Measurements from ENCODE around the gene ASTN1. TPM values are rescaled to one million over a fixed set of nuclear protein-coding genes. Genes with fewer than 3 reads are reported as not detected.

ASTN1 gene
- total and polyA plus RNA-seq, 2 of the 4 experiments (the other 2 are of a cell fraction): under 0.01 to 0.07 TPM

DNA sequence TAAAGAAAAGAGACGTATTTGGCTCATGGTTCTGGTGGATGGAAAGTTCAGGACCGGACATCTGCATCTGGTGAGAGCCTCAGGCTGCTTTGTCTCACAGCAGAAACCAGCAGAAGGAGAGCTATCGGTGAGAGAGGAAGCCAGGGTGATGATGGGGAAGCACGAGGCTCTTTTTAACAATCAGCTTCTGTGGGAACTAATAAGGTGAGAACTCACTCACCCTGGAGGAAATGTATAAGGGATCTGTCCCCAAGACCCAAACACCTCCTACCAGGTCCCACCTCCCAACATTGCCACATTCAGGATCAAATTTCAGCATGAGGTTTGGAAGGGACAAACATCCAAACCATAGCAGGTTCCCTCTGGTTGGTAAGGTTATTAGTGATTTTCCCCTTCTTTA, 32.8 kb downstream of the ASTN1 start:
- dilution Hi-C loops (cut with HindIII; ENCODE audit: low sequenced_read_pairs, unreplicated experiment): no loop called here
- no peak overlapping the region for H4K8ac ChIP-seq (ENCODE audit: low read depth in 2 of 2, low read length in 2 of 2)
- H3K9me1 ChIP-seq (ENCODE audit: insufficient read depth, low read length): no peaks in the 10 kb centered on the region
- H4K20me1 ChIP-seq (ENCODE audit: insufficient read depth, low read length): no peaks in the 10 kb centered on the region
- WGBS, 2 experiments (ENCODE audit: extremely low coverage in 2 of 2, insufficient read length in 1 of 2): 33% methylated on average over 1 of the region's 4 CpGs; no CpG with 5 or more reads in 1 of the 2 experiments
- no peaks in the 10 kb centered on the region for H3K27me3 ChIP-seq (ENCODE audit: control insufficient read depth, insufficient read depth, low read length)
- intact Hi-C loops (cut with micrococcal nuclease): no loop called here
- no peak overlapping the region for H3K4me2 ChIP-seq (ENCODE audit: low read depth, low read length)
- no peaks in the 10 kb centered on the region for H3K79me1 ChIP-seq (ENCODE audit: low read depth in 1 of 2, low read length in 2 of 2)
- no peaks in the 10 kb centered on the region for H3K9me3 ChIP-seq (ENCODE audit: control insufficient read depth, insufficient read depth, low read length)
- in situ Hi-C loops (cut with MboI; ENCODE audit: low sequenced_read_pairs): no loop called here
- H3K4ac ChIP-seq (ENCODE audit: low read depth, low read length): no peak overlapping the region
- no TSS peak for BruUV-seq (replicated peaks)
- no peaks in the 10 kb centered on the region for H3K4me1 ChIP-seq (ENCODE audit: control insufficient read depth, insufficient read depth, low read length)
- no peak overlapping the region for H3K9ac ChIP-seq (ENCODE audit: low read depth, low read length)
- no peak for ATAC-seq (ENCODE audit: low read depth)
- no peak overlapping the region for H3K14ac ChIP-seq (replicated peaks; ENCODE audit: low read depth, low read length)
- H3K56ac ChIP-seq (ENCODE audit: extremely low read depth, insufficient read depth, low read length): no peak overlapping the region
- H3K27ac ChIP-seq (ENCODE audit: insufficient read depth, low read length): no peak overlapping the region
- no peak overlapping the region for H2BK20ac ChIP-seq (ENCODE audit: low read depth, low read length)
- POLR2A ChIA-PET (ENCODE audit: unreplicated experiment): no interaction called here
- no peak overlapping the region for H4K91ac ChIP-seq (ENCODE audit: insufficient read depth, low read depth, low read length)
- CTCF ChIA-PET: no interaction called here
- no peak overlapping the region for H2BK120ac ChIP-seq (ENCODE audit: low read depth, low read length)
- no peak overlapping the region for H3K23ac ChIP-seq (ENCODE audit: low read depth, low read length)
- H4K5ac ChIP-seq (ENCODE audit: low read depth, low read length): no peak overlapping the region
- H2AK9ac ChIP-seq (replicated peaks; ENCODE audit: low read depth, low read length, poor library complexity): no peak overlapping the region
- H2AK5ac ChIP-seq (ENCODE audit: low read depth, low read length): no peak overlapping the region
- no peak overlapping the region for H2BK5ac ChIP-seq (ENCODE audit: low read depth, low read length, poor library complexity, severe bottlenecking)
- no peak overlapping the region for H3K18ac ChIP-seq (ENCODE audit: low read depth, low read length)
- no peak for TF ChIP-seq MAFK (IDR thresholded peaks at IDR 0.05; ENCODE audit: low read depth, low read length)
- H3K4me3 ChIP-seq (ENCODE audit: insufficient read depth, low read depth, low read length): no peak overlapping the region
- DNase-seq: no peak
- H3K36me3 ChIP-seq (ENCODE audit: control insufficient read depth, insufficient read depth, low read length): no peaks in the 10 kb centered on the region
- H2AFZ ChIP-seq (replicated peaks; ENCODE audit: low read length, poor library complexity): no peak overlapping the region
- H2BK15ac ChIP-seq (ENCODE audit: low read depth, low read length): no peak overlapping the region

All from IMR-90 (cell line).